ENCODE results near the gene HIF3A.
A peak's percentile ranks its signal among the peaks of the same experiment; 100 is the strongest.
"Not testable (repeated sequence)": the region's sequence is repeated elsewhere in the genome, so short reads cannot be mapped to it uniquely, and the experiment has no call there.

HIF3A gene

DNA sequence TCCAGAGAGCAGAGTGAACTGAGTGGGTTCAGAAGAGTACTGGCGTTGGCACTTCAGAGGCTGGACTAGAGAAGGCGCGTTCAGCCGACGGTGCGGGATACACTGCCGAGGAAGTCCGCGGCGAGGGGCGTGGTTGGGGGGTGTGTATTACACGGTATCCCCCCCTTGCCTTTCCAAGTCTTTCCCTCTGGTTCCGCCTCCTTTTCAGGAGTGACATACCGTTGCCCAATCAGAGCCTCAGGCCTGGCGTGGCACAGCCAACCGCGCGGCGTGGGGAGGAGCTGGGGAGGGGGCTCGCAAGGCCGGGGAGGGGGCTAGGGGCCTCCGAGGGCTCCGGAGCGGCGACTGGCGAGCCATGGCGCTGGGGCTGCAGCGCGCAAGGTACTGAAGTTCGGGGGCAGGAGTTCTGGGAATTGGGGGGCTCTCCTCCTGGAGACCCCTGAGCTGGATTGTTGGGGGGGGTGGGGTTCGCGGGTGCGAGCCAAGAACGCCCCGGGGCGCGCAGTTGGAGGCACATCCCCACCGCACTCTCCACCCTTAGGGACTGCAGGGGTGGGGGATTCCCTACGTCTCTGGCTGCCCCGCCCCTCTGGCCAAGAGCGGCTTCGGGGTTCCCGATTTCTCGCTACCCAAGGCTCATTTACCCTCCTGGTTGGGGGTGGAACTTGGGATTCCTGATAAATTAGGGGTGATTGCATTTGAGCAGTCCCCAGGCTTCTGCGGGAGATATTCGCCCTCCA lies at the start of gene HIF3A:
TSS of gene HIF3A (plus strand) at position 321 of the 740 bp plus-strand sequence. CDS start at position 356, 35 bp downstream.
- TF ChIP-seq, protein P1, sequence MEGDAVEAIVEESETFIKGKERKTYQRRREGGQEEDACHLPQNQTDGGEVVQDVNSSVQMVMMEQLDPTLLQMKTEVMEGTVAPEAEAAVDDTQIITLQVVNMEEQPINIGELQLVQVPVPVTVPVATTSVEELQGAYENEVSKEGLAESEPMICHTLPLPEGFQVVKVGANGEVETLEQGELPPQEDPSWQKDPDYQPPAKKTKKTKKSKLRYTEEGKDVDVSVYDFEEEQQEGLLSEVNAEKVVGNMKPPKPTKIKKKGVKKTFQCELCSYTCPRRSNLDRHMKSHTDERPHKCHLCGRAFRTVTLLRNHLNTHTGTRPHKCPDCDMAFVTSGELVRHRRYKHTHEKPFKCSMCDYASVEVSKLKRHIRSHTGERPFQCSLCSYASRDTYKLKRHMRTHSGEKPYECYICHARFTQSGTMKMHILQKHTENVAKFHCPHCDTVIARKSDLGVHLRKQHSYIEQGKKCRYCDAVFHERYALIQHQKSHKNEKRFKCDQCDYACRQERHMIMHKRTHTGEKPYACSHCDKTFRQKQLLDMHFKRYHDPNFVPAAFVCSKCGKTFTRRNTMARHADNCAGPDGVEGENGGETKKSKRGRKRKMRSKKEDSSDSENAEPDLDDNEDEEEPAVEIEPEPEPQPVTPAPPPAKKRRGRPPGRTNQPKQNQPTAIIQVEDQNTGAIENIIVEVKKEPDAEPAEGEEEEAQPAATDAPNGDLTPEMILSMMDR (IDR thresholded peaks at IDR 0.05; ENCODE audit: unreplicated experiment in 3 of 3): no peak
- Mint-ChIP-seq H3K4me3 (peak within 1 kb of the TSS; percentile 91), H3K27me3 (ENCODE audit: low read depth) (peaks cover 11% of the 10 kb centered on the region), H3K9me3 (no peaks in the 10 kb centered on the region), H3K36me3 (ENCODE audit: low read depth) (no peaks in the 10 kb centered on the region), H3K27ac (peak within 1 kb of the TSS; percentile 74 to 97 (median 95)), H3K4me1 (peaks cover 40% of the 10 kb centered on the region)

- no peaks in the 10 kb centered on the region for H3K36me3 Mint-ChIP-seq (ENCODE audit: low read depth)
- no peak overlapping the region for H3K4me3 Mint-ChIP-seq
- H3K4me1 Mint-ChIP-seq: no peaks in the 10 kb centered on the region
- peaks cover 62% of the 10 kb centered on the region for H3K27me3 Mint-ChIP-seq (ENCODE audit: low read depth)
- no peaks in the 10 kb centered on the region for H3K9me3 Mint-ChIP-seq
- no peak overlapping the region for H3K27ac Mint-ChIP-seq
- TF ChIP-seq, protein P1 (IDR thresholded peaks at IDR 0.05; ENCODE audit: unreplicated experiment in 3 of 3): no peak
These were observed 46.6 kb upstream of the HIF3A start for GRCh38 chr19:46250076-46250735.

DNA sequence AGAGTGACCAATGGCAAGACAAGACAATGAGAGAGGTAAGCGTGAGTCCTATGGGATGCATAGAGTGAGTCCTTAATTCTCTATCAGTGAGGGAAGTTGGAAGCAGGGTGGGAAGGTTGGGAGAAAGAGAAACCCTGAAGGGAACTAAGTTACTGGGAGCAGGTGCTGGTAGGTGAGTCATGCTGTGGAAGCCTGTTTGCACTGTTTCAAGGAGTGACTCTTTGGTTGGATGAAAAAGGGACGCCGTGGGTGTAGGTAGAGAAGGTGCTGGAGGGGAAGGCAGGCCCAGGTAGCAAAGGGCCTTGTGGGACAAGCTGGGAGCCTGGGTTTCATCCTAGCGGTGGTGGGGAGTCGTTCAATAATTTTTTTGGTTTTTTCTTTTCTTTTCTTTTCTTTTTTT lies 45.4 kb upstream of the HIF3A start:
- no peak overlapping the region for H3K4me3 Mint-ChIP-seq
- no peaks in the 10 kb centered on the region for H3K36me3 Mint-ChIP-seq (ENCODE audit: low read depth)
- H3K4me1 Mint-ChIP-seq: no peaks in the 10 kb centered on the region
- H3K27me3 Mint-ChIP-seq (ENCODE audit: low read depth): peaks cover 59% of the 10 kb centered on the region
- no peak overlapping the region for H3K27ac Mint-ChIP-seq
- H3K9me3 Mint-ChIP-seq: no peaks in the 10 kb centered on the region
- TF ChIP-seq, protein P1 (IDR thresholded peaks at IDR 0.05; ENCODE audit: unreplicated experiment in 3 of 3): no peak

GRCh38 chr19:46254776-46255175 lies 42.1 kb upstream of the HIF3A start:
- Mint-ChIP-seq H3K9me3 (no peaks in the 10 kb centered on the region), H3K27me3 (ENCODE audit: low read depth) (peaks cover 39% of the 10 kb centered on the region), H3K4me1 (no peaks in the 10 kb centered on the region), H3K36me3 (ENCODE audit: low read depth) (no peaks in the 10 kb centered on the region), H3K27ac (no peak overlapping the region), H3K4me3 (no peak overlapping the region)
- TF ChIP-seq, protein P1 (IDR thresholded peaks at IDR 0.05; ENCODE audit: unreplicated experiment in 3 of 3): no peak

DNA sequence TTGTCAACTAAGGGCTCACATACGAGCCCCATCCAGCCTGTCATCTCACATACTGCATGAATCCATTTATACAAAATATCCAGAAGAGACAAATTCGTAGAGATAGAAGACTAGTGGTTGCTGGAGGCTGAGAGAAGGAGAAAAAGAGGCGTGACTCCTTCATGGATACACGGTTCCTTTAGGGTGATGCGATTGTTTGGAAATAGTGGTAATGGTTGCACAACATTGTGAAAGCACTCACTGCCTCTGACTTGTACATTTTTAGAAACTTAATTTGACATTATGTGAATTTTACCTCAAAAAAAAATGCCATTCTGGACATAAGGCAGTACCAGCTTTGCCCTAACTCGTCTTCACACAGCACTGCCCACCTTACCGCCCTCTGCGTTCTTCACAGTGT lies 40.0 kb upstream of the HIF3A start:
- Mint-ChIP-seq H3K36me3 (ENCODE audit: low read depth) (no peaks in the 10 kb centered on the region), H3K4me3 (no peak overlapping the region), H3K4me1 (no peaks in the 10 kb centered on the region), H3K27me3 (ENCODE audit: low read depth) (peaks cover 36% of the 10 kb centered on the region), H3K27ac (no peak overlapping the region), H3K9me3 (no peaks in the 10 kb centered on the region)
- TF ChIP-seq, protein P1 (IDR thresholded peaks at IDR 0.05; ENCODE audit: unreplicated experiment in 3 of 3): no peak

- not testable (repeated sequence) for H3K4me3 Mint-ChIP-seq; H3K9me3 Mint-ChIP-seq; H3K27ac Mint-ChIP-seq; H3K4me1 Mint-ChIP-seq; H3K36me3 Mint-ChIP-seq (ENCODE audit: low read depth)
- H3K27me3 Mint-ChIP-seq (ENCODE audit: low read depth): peaks cover 31% of the 10 kb centered on the region
These were observed 35.3 kb upstream of the HIF3A start for GRCh38 chr19:46261501-46261900.

DNA sequence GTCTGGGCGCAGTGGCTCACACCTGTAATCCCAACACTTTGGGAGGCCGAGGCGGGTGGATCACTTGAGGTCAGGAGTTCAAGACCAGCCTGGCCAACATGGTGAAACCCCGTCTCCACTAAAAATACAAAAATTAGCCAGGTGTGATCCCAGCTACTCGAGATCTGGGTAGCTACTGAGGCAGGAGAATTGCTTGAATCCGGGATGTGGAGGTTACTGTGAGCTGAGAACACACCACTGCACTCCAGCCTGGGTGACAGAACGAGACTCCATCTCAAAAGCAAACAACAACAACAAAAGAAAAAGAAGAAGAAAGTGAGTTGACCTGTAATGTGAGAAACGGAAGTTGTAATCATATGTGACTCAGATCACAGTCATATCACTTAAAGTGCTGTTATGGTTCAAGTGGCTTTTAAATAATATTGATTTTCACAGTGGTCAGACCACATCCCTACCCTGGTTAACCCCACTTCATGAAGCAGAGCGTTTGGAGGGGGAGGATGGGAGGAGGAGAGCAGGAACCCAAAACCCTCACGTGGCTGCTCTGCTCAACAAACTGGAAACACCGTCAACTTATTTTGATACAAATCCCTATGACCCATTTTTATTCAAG lies 34.1 kb upstream of the HIF3A start:
- not testable (repeated sequence) for H3K36me3 Mint-ChIP-seq (ENCODE audit: low read depth); H3K4me1 Mint-ChIP-seq
- H3K27me3 Mint-ChIP-seq (ENCODE audit: low read depth): peaks cover 33% of the 10 kb centered on the region

GRCh38 chr19:46264801-46265200 lies 32.0 kb upstream of the HIF3A start:
- not testable (repeated sequence) for H3K27ac Mint-ChIP-seq; H3K36me3 Mint-ChIP-seq (ENCODE audit: low read depth); H3K9me3 Mint-ChIP-seq; H3K4me1 Mint-ChIP-seq; H3K4me3 Mint-ChIP-seq
- peaks cover 46% of the 10 kb centered on the region for H3K27me3 Mint-ChIP-seq (ENCODE audit: low read depth)

More for the DNA sequence above, 34.1 kb upstream of the HIF3A start:
- H3K27ac Mint-ChIP-seq, H3K4me3 Mint-ChIP-seq, H3K9me3 Mint-ChIP-seq: not testable (repeated sequence)
